Astrocyte (in vitro differentiated cells and primary cell): ENCODE measurements around the gene SOX18. TPM values are rescaled to one million over a fixed set of nuclear protein-coding genes. Genes with fewer than 3 reads are reported as not detected.

ENCODE experiments used
- DNase-seq: peaks from one replicate; pipeline ENCODE4 v3.0.0-alpha.2; 2010; ENCODE audit warnings: low read depth
- FAIRE-seq: peaks from 2 replicates; lab custom pipeline; 2011; peaks lifted over from hg19 to GRCh38; lab: Jason Lieb, UNC
- H2AFZ ChIP-seq: 2 replicates; pipeline ENCODE4 v1.6.0; 2012; ENCODE audit warnings: low read depth, low read length, inconsistent platforms
- H3K27ac ChIP-seq: 2 replicates; pipeline ENCODE4 v1.5.1; 2011; ENCODE audit warnings: low read depth, low read length, inconsistent platforms
- H3K27me3 ChIP-seq: 2 replicates; pipeline ENCODE4 v1.6.0; 2011; ENCODE audit warnings: low read length, inconsistent platforms; ENCODE audit not compliant: insufficient read depth
- H3K36me3 ChIP-seq: 2 replicates; pipeline ENCODE4 v1.5.1; 2011; ENCODE audit warnings: low read length, inconsistent platforms; ENCODE audit not compliant: insufficient read depth
- H3K4me1 ChIP-seq: 2 replicates; pipeline ENCODE4 v1.5.1; 2011; ENCODE audit warnings: low read length, inconsistent platforms; ENCODE audit not compliant: insufficient read depth
- H3K4me2 ChIP-seq: 2 replicates; pipeline ENCODE4 v1.6.0; 2012; ENCODE audit warnings: low read length, inconsistent platforms
- H3K4me3 ChIP-seq: 2 replicates; pipeline ENCODE4 v1.5.1; 2011; ENCODE audit warnings: low read depth, mild to moderate bottlenecking, low read length, inconsistent platforms; ENCODE audit not compliant: insufficient read depth
- H3K79me2 ChIP-seq: 2 replicates; pipeline ENCODE4 v1.6.0; 2012; ENCODE audit warnings: mild to moderate bottlenecking, low read length, inconsistent platforms; ENCODE audit not compliant: insufficient read depth
- H3K9ac ChIP-seq: 2 replicates; pipeline ENCODE4 v1.6.0; 2012; ENCODE audit warnings: mild to moderate bottlenecking, low read length, inconsistent platforms
- H3K9me3 ChIP-seq: 2 replicates; pipeline ENCODE4 v1.5.1; 2012; ENCODE audit warnings: low read depth, mild to moderate bottlenecking, low read length, inconsistent platforms; ENCODE audit not compliant: insufficient read depth
- H4K20me1 ChIP-seq: 2 replicates; pipeline ENCODE4 v1.6.0; 2012; ENCODE audit warnings: low read length, inconsistent platforms; ENCODE audit not compliant: insufficient read depth
- H3K27ac Mint-ChIP-seq: one replicate; pipeline ENCODE4 v1.8.0; 2021; ENCODE audit warnings: mild to moderate bottlenecking, mixed read lengths; ENCODE audit not compliant: unreplicated experiment
- H3K27me3 Mint-ChIP-seq: one replicate; pipeline ENCODE4 v1.8.0; 2021; ENCODE audit warnings: low read depth, mixed read lengths; ENCODE audit not compliant: unreplicated experiment
- H3K36me3 Mint-ChIP-seq: one replicate; pipeline ENCODE4 v1.8.0; 2021; ENCODE audit warnings: low read depth, mixed read lengths; ENCODE audit not compliant: unreplicated experiment
- H3K4me1 Mint-ChIP-seq: one replicate; pipeline ENCODE4 v1.8.0; 2021; ENCODE audit warnings: low read depth, mixed read lengths; ENCODE audit not compliant: unreplicated experiment
- H3K4me3 Mint-ChIP-seq: one replicate; pipeline ENCODE4 v1.8.0; 2021; ENCODE audit warnings: mild to moderate bottlenecking, moderate library complexity, mixed read lengths; ENCODE audit not compliant: unreplicated experiment
- H3K9me3 Mint-ChIP-seq: one replicate; pipeline ENCODE4 v1.8.0; 2021; ENCODE audit warnings: mild to moderate bottlenecking, mixed read lengths; ENCODE audit not compliant: unreplicated experiment
- EZH2 ChIP-seq: IDR thresholded peaks from 2 replicates; pipeline ENCODE4 v1.6.1; 2012; ENCODE audit warnings: mild to moderate bottlenecking, low read length, inconsistent platforms; ENCODE audit not compliant: insufficient read depth
- total RNA-seq: library from RNA; stranded (reverse); gene quantifications from 2 replicates; pipeline ENCODE4 v1.2.1, GENCODE V29; 2021
- TF ChIP-seq, protein P1 (sequence below): IDR thresholded peaks from 2 replicates; pipeline ENCODE4 v1.5.1; 2011; ENCODE audit warnings: low read depth, mild to moderate bottlenecking, inconsistent platforms, low read length, moderate library complexity; ENCODE audit not compliant: insufficient read depth

The SOX18 gene
- total RNA-seq, 1 donor from 2014 or later, result 0.52 TPM

GRCh38 chr20:64050261-64051032 is 1.0 kb upstream of the SOX18 start:
- no peak overlapping the region for H3K4me2 ChIP-seq

DNA sequence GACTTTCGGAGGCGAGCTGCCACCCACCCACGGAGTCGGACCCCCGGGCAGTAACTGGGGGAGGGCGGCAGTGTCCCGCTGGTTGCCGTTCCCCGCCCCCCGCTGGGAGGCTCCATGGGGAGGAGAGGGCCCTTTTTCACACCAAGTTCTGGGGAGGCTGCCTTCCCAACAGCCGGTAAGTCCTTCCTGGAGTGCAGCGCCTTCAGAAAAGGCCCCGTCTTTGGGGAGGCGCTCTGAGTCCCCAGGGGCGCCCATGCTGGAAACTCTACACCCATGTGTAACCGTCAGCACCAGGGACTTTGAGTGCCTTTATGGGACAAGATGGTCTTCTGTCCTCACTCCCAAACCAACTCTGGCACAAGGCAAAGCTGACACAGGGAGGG is 430 bp upstream of the SOX18 start:
- H3K27ac Mint-ChIP-seq, result no peak overlapping the region
- no peaks in the 10 kb centered on the region for H3K9me3 ChIP-seq
- no peak for DNase-seq
- H3K27ac ChIP-seq, result no peak overlapping the region
- peaks cover 4% of the 10 kb centered on the region for H3K4me1 Mint-ChIP-seq
- no peak for FAIRE-seq
- no peak overlapping the region for H3K4me3 ChIP-seq
- no peaks in the 10 kb centered on the region for H3K4me1 ChIP-seq
- no peaks in the 10 kb centered on the region for H3K36me3 ChIP-seq
- H3K79me2 ChIP-seq, result no peaks in the 10 kb centered on the region
- H4K20me1 ChIP-seq, result peaks cover 12% of the 10 kb centered on the region
- TF ChIP-seq, protein P1, sequence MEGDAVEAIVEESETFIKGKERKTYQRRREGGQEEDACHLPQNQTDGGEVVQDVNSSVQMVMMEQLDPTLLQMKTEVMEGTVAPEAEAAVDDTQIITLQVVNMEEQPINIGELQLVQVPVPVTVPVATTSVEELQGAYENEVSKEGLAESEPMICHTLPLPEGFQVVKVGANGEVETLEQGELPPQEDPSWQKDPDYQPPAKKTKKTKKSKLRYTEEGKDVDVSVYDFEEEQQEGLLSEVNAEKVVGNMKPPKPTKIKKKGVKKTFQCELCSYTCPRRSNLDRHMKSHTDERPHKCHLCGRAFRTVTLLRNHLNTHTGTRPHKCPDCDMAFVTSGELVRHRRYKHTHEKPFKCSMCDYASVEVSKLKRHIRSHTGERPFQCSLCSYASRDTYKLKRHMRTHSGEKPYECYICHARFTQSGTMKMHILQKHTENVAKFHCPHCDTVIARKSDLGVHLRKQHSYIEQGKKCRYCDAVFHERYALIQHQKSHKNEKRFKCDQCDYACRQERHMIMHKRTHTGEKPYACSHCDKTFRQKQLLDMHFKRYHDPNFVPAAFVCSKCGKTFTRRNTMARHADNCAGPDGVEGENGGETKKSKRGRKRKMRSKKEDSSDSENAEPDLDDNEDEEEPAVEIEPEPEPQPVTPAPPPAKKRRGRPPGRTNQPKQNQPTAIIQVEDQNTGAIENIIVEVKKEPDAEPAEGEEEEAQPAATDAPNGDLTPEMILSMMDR, result no peak
- peak; percentile 74 for TF ChIP-seq EZH2
- peaks cover 39% of the 10 kb centered on the region for H3K27me3 Mint-ChIP-seq
- no peak overlapping the region for H3K4me3 Mint-ChIP-seq
- H2AFZ ChIP-seq, result no peak overlapping the region
- H3K9ac ChIP-seq, result no peak overlapping the region
- H3K9me3 Mint-ChIP-seq, result no peaks in the 10 kb centered on the region
- peaks cover 40% of the 10 kb centered on the region for H3K27me3 ChIP-seq
- H3K4me2 ChIP-seq, result peak overlapping the region; percentile 44
- H3K36me3 Mint-ChIP-seq, result no peaks in the 10 kb centered on the region

More at GRCh38 chr20:64050261-64051032, 1.0 kb upstream of the SOX18 start:
- Histone ChIP-seq H3K4me1 (no peaks in the 10 kb centered on the region), H3K27ac (no peak overlapping the region), H3K27me3 (peaks cover 42% of the 10 kb centered on the region), H3K9me3 (no peaks in the 10 kb centered on the region), H3K79me2 (no peaks in the 10 kb centered on the region), H3K36me3 (no peaks in the 10 kb centered on the region), H2AFZ (no peak overlapping the region), H3K4me3 (no peak overlapping the region), H3K9ac (no peak overlapping the region), H4K20me1 (peaks cover 12% of the 10 kb centered on the region)
- Mint-ChIP-seq H3K4me3 (no peak overlapping the region), H3K27me3 (peaks cover 39% of the 10 kb centered on the region), H3K36me3 (no peaks in the 10 kb centered on the region), H3K27ac (no peak overlapping the region), H3K9me3 (no peaks in the 10 kb centered on the region), H3K4me1 (peaks cover 6% of the 10 kb centered on the region)
- no peak for FAIRE-seq
- DNase-seq, result no peak
- TF ChIP-seq, protein P1, result no peak
- no peak for TF ChIP-seq EZH2
